GM12864 (cell line): ENCODE measurements around the gene GNA15.
A peak's percentile ranks its signal among the peaks of the same experiment; 100 is the strongest.

Experiments used
- DNase-seq: peaks from one replicate; pipeline ENCODE4 v3.0.0-alpha.2; 2011; ENCODE audit warnings: low read depth
- H3K4me3 ChIP-seq: 2 replicates; pipeline ENCODE4 v1.5.1; 2011; ENCODE audit warnings: mild to moderate bottlenecking, low read depth, low read length, control low read depth
- TF ChIP-seq, protein P1 (sequence below): IDR thresholded peaks from 2 replicates; pipeline ENCODE4 v1.5.1; 2011; ENCODE audit warnings: low read depth, mild to moderate bottlenecking, moderate library complexity, low read length, control low read depth, inconsistent platforms; ENCODE audit errors: missing control alignments

GNA15 gene

DNA sequence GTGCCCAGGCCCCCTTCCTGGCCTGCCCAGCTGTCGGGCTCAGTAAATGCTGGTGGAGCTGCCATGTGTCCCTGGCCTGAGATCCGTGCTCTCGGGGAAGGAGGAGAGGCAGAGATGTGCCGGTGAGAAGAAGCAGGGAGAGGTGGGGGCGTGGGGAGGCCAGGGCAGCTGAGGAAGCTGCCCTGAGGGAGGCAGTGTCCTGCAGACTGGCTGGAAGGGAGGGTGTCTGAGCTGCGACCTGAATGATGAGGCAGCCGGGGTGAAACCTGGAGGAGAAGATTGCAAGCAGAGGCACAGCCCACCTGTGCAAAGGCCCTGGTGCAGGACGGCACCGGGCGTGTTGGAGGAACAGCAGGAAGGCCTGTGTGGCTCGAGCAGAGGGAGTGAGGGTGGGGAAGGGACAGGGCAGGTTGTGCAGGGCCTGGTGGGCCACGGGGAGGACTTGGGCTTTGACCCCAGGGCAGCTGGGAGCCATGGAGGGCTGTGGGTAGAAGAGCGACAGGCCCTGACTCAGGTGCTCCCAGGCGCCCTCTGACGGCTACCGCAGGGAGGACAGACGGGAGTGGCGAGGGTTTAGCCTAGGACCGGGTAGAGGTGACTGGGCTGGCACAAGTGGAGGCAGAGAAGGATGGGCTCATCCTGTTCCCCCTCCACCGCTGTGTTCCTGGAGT, 74.6 kb downstream of the GNA15 start:
- TF ChIP-seq, protein P1, sequence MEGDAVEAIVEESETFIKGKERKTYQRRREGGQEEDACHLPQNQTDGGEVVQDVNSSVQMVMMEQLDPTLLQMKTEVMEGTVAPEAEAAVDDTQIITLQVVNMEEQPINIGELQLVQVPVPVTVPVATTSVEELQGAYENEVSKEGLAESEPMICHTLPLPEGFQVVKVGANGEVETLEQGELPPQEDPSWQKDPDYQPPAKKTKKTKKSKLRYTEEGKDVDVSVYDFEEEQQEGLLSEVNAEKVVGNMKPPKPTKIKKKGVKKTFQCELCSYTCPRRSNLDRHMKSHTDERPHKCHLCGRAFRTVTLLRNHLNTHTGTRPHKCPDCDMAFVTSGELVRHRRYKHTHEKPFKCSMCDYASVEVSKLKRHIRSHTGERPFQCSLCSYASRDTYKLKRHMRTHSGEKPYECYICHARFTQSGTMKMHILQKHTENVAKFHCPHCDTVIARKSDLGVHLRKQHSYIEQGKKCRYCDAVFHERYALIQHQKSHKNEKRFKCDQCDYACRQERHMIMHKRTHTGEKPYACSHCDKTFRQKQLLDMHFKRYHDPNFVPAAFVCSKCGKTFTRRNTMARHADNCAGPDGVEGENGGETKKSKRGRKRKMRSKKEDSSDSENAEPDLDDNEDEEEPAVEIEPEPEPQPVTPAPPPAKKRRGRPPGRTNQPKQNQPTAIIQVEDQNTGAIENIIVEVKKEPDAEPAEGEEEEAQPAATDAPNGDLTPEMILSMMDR, result peak; percentile 88
- no peak for DNase-seq
- H3K4me3 ChIP-seq, result no peak overlapping the region

DNA sequence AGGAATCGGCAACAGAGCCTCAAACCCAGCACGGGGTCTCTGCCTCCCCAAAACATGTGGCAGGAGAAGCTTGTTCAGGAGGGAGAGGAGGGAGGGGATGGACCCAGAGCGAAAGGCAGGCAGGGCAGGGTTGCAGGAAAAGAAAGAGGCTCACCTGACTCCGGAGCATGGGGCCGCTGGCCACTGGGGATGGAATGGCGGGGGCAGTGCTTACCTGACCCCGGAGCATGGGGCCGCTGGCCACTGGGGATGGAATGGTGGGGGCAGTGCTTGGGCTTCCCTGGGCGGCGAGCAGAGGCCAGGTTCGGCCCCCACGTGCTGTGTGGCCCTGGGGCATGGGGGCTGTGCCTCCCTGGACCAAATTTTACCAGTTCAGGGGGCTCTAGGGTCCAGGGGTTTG, 75.4 kb downstream of the GNA15 start:
- TF ChIP-seq, protein P1, result no peak
- DNase-seq, result no peak
- no peak overlapping the region for H3K4me3 ChIP-seq

GRCh38 chr19:3213159-3213558, 77.3 kb downstream of the GNA15 start:
- TF ChIP-seq, protein P1, result no peak
- H3K4me3 ChIP-seq, result no peak overlapping the region

More at GRCh38 chr19:3213159-3213558, 77.3 kb downstream of the GNA15 start:
- DNase-seq, result no peak
